GM18508 (cell line): ENCODE results near the gene ELMOD1.

Experiments used
- ATAC-seq: cut with Tn5 transposase; IDR thresholded peaks from one replicate; pipeline ENCODE4 v1.9.1; 2021; ENCODE audit warnings: moderate number of reproducible peaks; ENCODE audit not compliant: insufficient read depth, unreplicated experiment

ELMOD1 gene

GRCh38 chr11:107581147-107581546 lies 9.8 kb upstream of the ELMOD1 start:
- no peak for ATAC-seq

- ATAC-seq = no peak
These were observed 7.2 kb upstream of the ELMOD1 start for GRCh38 chr11:107583629-107584195.

- ATAC-seq = no peak
These were observed 3.5 kb upstream of the ELMOD1 start for GRCh38 chr11:107587306-107587979.

- ATAC-seq = no peak
These were observed 657 bp downstream of the ELMOD1 start for GRCh38 chr11:107591378-107592230.

GRCh38 chr11:107592231-107592590 lies 1.3 kb downstream of the ELMOD1 start:
- ATAC-seq = no peak

GRCh38 chr11:107592813-107593212 lies 1.9 kb downstream of the ELMOD1 start:
- no peak for ATAC-seq

GRCh38 chr11:107593951-107594350 lies 3.0 kb downstream of the ELMOD1 start:
- ATAC-seq = no peak

GRCh38 chr11:107594736-107595135 lies 3.8 kb downstream of the ELMOD1 start:
- ATAC-seq = no peak

- ATAC-seq = no peak
These were observed 7.5 kb downstream of the ELMOD1 start for GRCh38 chr11:107598225-107599139.

GRCh38 chr11:107605061-107606006 lies 14.4 kb downstream of the ELMOD1 start:
- no peak for ATAC-seq

- ATAC-seq = no peak
These were observed 15.2 kb downstream of the ELMOD1 start for GRCh38 chr11:107606141-107606540.

GRCh38 chr11:107608809-107609208 lies 17.9 kb downstream of the ELMOD1 start:
- no peak for ATAC-seq

GRCh38 chr11:107609400-107610218 lies 18.7 kb downstream of the ELMOD1 start:
- no peak for ATAC-seq

- no peak for ATAC-seq
These were observed 21.5 kb downstream of the ELMOD1 start for GRCh38 chr11:107612445-107612844.

GRCh38 chr11:107619926-107620325 lies 29.0 kb downstream of the ELMOD1 start:
- no peak for ATAC-seq

GRCh38 chr11:107621081-107621480 lies 30.1 kb downstream of the ELMOD1 start:
- no peak for ATAC-seq

- no peak for ATAC-seq
These were observed 32.2 kb downstream of the ELMOD1 start for GRCh38 chr11:107623183-107623582.

- ATAC-seq = no peak
These were observed 34.2 kb downstream of the ELMOD1 start for GRCh38 chr11:107624983-107625684.
